Neural cell (in vitro differentiated cells): ENCODE results near the gene HS6ST2.

Experiments
- CTCF ChIP-seq: fragments of 450-650 bp; IDR thresholded peaks from 2 replicates; pipeline ENCODE4 v1.5.1; 2014; ENCODE audit warnings: antibody characterized with exemption, mild to moderate bottlenecking, moderate library complexity; ENCODE audit not compliant: poor library complexity, severe bottlenecking
- EZH2 ChIP-seq: fragments of 200-600, 300-800 bp; shearing (Covaris generic), sonication (generic); IDR thresholded peaks from 2 replicates; pipeline ENCODE4 v1.6.1; 2014; ENCODE audit warnings: antibody characterized with exemption, low read length, borderline replicate concordance, mild to moderate bottlenecking; ENCODE audit not compliant: insufficient read depth, poor library complexity, severe bottlenecking
- TAF1 ChIP-seq: IDR thresholded peaks from 2 replicates; pipeline ENCODE4 v1.6.1; 2012; ENCODE audit warnings: low read depth

DNA sequence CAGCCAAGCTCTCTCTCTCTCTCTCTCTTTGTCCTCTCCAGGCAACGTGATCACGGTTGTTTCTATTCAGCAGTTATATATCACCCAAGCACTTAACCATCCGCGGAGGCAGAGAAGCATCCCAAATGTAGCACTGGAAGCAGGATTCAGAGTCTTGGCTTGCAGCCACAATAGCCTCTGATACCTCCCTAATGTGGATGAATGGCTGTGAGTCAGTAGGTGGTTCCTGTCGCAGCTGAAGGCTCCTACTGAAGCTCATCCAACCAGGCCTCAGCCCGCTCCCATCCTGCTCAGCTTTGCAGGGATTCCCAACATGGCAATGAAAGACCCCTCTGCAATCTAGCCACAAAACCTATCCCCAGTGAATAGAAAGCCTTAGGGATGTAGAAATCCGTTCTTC is 5.1 kb downstream of the HS6ST2 start:
- TF ChIP-seq CTCF, result no peak
- no peak for TF ChIP-seq EZH2
- TF ChIP-seq TAF1, result no peak
